ENCODE measurements around the gene GDF10. TPM values are rescaled to one million over a fixed set of nuclear protein-coding genes. Genes with fewer than 3 reads are reported as not detected.

Gene GDF10
- total RNA-seq, 2 donors from 2014 or later, result 0.32 to 28.0 TPM

DNA sequence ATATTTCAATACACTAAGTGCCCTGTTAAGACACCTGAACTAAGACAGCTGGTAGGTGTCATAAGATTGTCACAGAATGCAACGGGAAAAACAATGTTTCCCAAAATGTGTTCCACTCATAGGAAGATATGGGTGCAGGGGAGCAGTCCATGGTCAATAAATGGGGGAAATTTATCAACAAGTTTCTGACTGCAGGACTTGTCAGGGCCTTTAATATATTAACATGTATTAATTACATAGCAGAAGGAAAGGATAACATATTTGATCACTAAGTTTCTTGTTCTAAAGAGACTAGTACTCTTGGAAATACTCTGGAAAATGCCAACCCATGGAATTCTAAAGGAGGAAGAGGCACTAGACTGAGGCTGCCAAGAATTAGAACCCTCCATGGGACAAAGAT is 54.9 kb downstream of the GDF10 start:
- DNase-seq (ENCODE audit: low spot score), result no peak
- Histone ChIP-seq H3K27me3 (replicated peaks; ENCODE audit: insufficient read depth) (no peaks in the 10 kb centered on the region), H3K4me3 (no peak overlapping the region), H3K27ac (no peak overlapping the region), H3K36me3 (no peaks in the 10 kb centered on the region), H3K4me1 (replicated peaks) (no peaks in the 10 kb centered on the region), H3K9me3 (no peaks in the 10 kb centered on the region)
- TF ChIP-seq, protein P1, sequence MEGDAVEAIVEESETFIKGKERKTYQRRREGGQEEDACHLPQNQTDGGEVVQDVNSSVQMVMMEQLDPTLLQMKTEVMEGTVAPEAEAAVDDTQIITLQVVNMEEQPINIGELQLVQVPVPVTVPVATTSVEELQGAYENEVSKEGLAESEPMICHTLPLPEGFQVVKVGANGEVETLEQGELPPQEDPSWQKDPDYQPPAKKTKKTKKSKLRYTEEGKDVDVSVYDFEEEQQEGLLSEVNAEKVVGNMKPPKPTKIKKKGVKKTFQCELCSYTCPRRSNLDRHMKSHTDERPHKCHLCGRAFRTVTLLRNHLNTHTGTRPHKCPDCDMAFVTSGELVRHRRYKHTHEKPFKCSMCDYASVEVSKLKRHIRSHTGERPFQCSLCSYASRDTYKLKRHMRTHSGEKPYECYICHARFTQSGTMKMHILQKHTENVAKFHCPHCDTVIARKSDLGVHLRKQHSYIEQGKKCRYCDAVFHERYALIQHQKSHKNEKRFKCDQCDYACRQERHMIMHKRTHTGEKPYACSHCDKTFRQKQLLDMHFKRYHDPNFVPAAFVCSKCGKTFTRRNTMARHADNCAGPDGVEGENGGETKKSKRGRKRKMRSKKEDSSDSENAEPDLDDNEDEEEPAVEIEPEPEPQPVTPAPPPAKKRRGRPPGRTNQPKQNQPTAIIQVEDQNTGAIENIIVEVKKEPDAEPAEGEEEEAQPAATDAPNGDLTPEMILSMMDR (IDR thresholded peaks at IDR 0.05), result no peak
- TF ChIP-seq POLR2A (IDR thresholded peaks at IDR 0.05), result no peak
- no peak for TF ChIP-seq POLR2AphosphoS5 (IDR thresholded peaks at IDR 0.05)
- intact Hi-C loops (cut with DNase I), result no loop called here
- 78% methylated on average over 1 of the region's 1 CpG for WGBS

DNA sequence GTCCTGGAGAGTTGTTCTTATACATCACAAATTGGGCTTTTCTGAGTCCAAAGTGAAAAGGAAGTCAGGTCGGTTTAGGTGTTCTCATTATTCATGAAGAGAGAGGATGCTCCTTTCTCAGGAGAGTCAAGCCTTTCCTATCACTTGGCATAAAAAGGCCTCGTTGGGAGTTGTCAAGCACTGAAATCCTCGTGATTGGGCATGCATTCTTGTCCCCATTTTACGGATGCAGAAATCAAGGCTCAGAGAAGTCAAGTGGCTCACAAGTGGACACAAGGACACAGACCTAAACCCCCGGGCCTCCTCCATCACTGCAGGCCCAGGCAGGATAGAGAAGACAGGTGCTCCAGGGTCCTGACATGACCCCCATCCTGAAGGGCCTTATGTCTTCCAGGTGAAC is 56.7 kb downstream of the GDF10 start:
- Histone ChIP-seq H3K4me1 (replicated peaks) (no peaks in the 10 kb centered on the region), H3K36me3 (no peaks in the 10 kb centered on the region), H3K27ac (no peak overlapping the region), H3K9me3 (no peaks in the 10 kb centered on the region), H3K27me3 (replicated peaks; ENCODE audit: insufficient read depth) (no peaks in the 10 kb centered on the region), H3K4me3 (no peak overlapping the region)
- TF ChIP-seq, protein P1 (IDR thresholded peaks at IDR 0.05), result no peak
- TF ChIP-seq POLR2AphosphoS5 (IDR thresholded peaks at IDR 0.05), result no peak
- TF ChIP-seq POLR2A (IDR thresholded peaks at IDR 0.05), result no peak
- WGBS, result 86% methylated on average over 5 of the region's 5 CpGs
- intact Hi-C loops (cut with DNase I), result no loop called here
- DNase-seq (ENCODE audit: low spot score), result no peak

DNA sequence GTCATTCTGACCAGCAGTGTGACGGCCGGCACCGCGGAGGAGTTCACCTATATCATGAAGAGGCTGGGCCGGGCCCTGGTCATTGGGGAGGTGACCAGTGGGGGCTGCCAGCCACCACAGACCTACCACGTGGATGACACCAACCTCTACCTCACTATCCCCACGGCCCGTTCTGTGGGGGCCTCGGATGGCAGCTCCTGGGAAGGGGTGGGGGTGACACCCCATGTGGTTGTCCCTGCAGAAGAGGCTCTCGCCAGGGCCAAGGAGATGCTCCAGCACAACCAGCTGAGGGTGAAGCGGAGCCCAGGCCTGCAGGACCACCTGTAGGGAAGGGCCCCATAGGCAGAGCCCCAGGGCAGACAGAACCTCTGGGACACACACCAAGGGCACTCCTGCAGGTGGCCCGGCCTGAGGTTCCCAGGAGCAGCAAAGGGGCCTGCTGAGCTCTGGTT is 57.2 kb downstream of the GDF10 start:
- intact Hi-C loops (cut with DNase I), result no loop called here
- no peak for DNase-seq (ENCODE audit: low spot score)
- Histone ChIP-seq H3K4me1 (replicated peaks) (no peaks in the 10 kb centered on the region), H3K36me3 (no peaks in the 10 kb centered on the region), H3K4me3 (no peak overlapping the region), H3K27me3 (replicated peaks; ENCODE audit: insufficient read depth) (no peaks in the 10 kb centered on the region), H3K9me3 (no peaks in the 10 kb centered on the region), H3K27ac (no peak overlapping the region)
- WGBS, result 94% methylated on average over 12 of the region's 12 CpGs
- TF ChIP-seq POLR2AphosphoS5 (IDR thresholded peaks at IDR 0.05), result no peak
- TF ChIP-seq, protein P1 (IDR thresholded peaks at IDR 0.05), result no peak
- TF ChIP-seq POLR2A (IDR thresholded peaks at IDR 0.05), result no peak

DNA sequence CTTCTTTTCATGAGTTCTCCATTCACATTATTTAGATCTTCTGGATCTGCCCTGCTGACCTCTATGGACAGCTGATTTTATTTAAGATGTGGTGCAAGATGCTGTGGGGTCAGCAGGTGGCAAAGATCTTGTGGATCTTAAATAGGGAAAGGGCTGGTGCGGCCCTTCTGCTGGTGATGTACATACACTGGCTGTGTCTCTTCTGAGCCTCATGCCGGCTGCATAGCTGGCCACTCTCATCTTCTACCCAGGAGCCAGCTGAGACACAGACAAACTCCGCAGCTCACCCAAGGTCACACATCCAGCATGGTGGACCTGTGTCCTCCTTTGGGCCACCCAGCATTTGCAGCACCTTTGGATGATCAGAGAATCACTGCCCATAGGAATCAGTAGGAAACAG is 57.9 kb downstream of the GDF10 start:
- TF ChIP-seq POLR2AphosphoS5 (IDR thresholded peaks at IDR 0.05), result no peak
- TF ChIP-seq, protein P1 (IDR thresholded peaks at IDR 0.05), result no peak
- no peak for TF ChIP-seq POLR2A (IDR thresholded peaks at IDR 0.05)
- no peak for DNase-seq (ENCODE audit: low spot score)
- Histone ChIP-seq H3K4me3 (no peak overlapping the region), H3K27me3 (replicated peaks; ENCODE audit: insufficient read depth) (no peaks in the 10 kb centered on the region), H3K36me3 (no peaks in the 10 kb centered on the region), H3K4me1 (replicated peaks) (no peaks in the 10 kb centered on the region), H3K27ac (no peak overlapping the region), H3K9me3 (no peaks in the 10 kb centered on the region)
- WGBS, result 92% methylated on average over 3 of the region's 3 CpGs
- intact Hi-C loops (cut with DNase I), result no loop called here

DNA sequence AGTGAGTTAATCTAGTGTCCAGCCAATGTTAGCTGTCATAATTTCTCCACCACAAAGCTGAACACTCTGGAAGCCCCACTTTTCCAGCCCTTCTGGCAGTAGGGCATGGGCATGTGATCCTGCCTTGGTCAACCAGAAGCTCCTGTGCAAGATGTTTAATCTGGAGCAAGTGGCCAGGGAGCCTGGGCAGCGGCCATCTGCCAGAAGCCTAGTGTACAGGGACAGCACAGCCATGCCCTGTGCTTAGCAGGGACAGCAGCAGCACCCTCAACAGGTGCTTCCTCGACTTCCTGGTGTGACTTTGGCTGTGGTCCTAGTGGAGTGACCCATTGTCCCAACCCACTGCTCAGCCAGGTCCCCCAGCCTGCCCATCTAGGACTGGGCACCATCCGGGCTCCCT is 58.5 kb downstream of the GDF10 start:
- Histone ChIP-seq H3K4me3 (no peak overlapping the region), H3K27me3 (replicated peaks; ENCODE audit: insufficient read depth) (no peaks in the 10 kb centered on the region), H3K36me3 (no peaks in the 10 kb centered on the region), H3K9me3 (no peaks in the 10 kb centered on the region), H3K27ac (no peak overlapping the region), H3K4me1 (replicated peaks) (no peaks in the 10 kb centered on the region)
- 85% methylated on average over 3 of the region's 3 CpGs for WGBS
- TF ChIP-seq POLR2AphosphoS5 (IDR thresholded peaks at IDR 0.05), result no peak
- TF ChIP-seq, protein P1 (IDR thresholded peaks at IDR 0.05), result no peak
- TF ChIP-seq POLR2A (IDR thresholded peaks at IDR 0.05), result no peak
- intact Hi-C loops (cut with DNase I), result no loop called here
- DNase-seq (ENCODE audit: low spot score), result no peak
